Activated CD4-positive, CD25-positive, alpha-beta regulatory T cell treated with anti-CD3 and anti-CD28 coated beads, Interleukin-2, amount 50 U/mL, for 16 hours (primary cell): Measurements from ENCODE around the gene TMCO4.
"Not testable (repeated sequence)": the region's sequence is repeated elsewhere in the genome, so short reads cannot be mapped to it uniquely, and the experiment has no call there.

Experiments
- DNase-seq: peaks from one replicate; pipeline ENCODE4 v3.0.0-alpha.2; 2020; ENCODE audit warnings: low read depth, low spot score

TMCO4 gene

GRCh38 chr1:19639999-19640362 is 159.7 kb downstream of the TMCO4 start:
- no peak for DNase-seq

- not testable (repeated sequence) for DNase-seq
These were observed 160.5 kb downstream of the TMCO4 start for GRCh38 chr1:19639228-19639627.

- DNase-seq = no peak
These were observed 162.1 kb downstream of the TMCO4 start for GRCh38 chr1:19637606-19638005.

GRCh38 chr1:19636749-19637148 is 163.0 kb downstream of the TMCO4 start:
- DNase-seq = not testable (repeated sequence)

GRCh38 chr1:19636065-19636464 is 163.7 kb downstream of the TMCO4 start:
- no peak for DNase-seq

- DNase-seq = no peak
These were observed 164.1 kb downstream of the TMCO4 start for GRCh38 chr1:19635646-19636045.

GRCh38 chr1:19635064-19635463 is 164.7 kb downstream of the TMCO4 start:
- DNase-seq = not testable (repeated sequence)

GRCh38 chr1:19633106-19633505 is 166.6 kb downstream of the TMCO4 start:
- DNase-seq = no peak
